T47D (cell line): ENCODE results near the gene FHIP1B.

Experiments
- DNase-seq, 2 experiments: peaks; one replicate each; pipeline versions ENCODE4 v3.0.0 to v3.0.0-alpha.2; 2011 to 2012; ENCODE audit warnings: low read depth in 1 of 2, low spot score in 1 of 2
- JUND ChIP-seq: IDR thresholded peaks from 2 replicates; pipeline ENCODE4 v1.6.1; 2012; ENCODE audit warnings: low read depth
- in situ Hi-C: cut with HindIII; loops from 2 replicates; pipeline ENCODE4 v1.10.0; 2016; ENCODE audit warnings: low sequenced_read_pairs, low pct_unique_long_range_greater_than_20kb

Gene FHIP1B

GRCh38 chr11:6170226-6170625 is 64.2 kb downstream of the FHIP1B start, which contains the start of gene OR52B2:
OR52B2 (minus strand) TSS chr11:6170326; CDS start chr11:6170326, 0 bp downstream.
- TF ChIP-seq JUND = no peak
- in situ Hi-C loops = no loop called here
- DNase-seq = no peak
